Progenitor cell of endocrine pancreas (in vitro differentiated cells): ENCODE measurements around the gene HOXA1. TPM values are rescaled to one million over a fixed set of nuclear protein-coding genes. Genes with fewer than 3 reads are reported as not detected.

Experiments used
- DNase-seq: peaks from one replicate; pipeline ENCODE4 v3.0.0; 2021; ENCODE audit warnings: low spot score; ENCODE audit not compliant: unreplicated experiment
- H3K27ac Mint-ChIP-seq: 2 replicates; pipeline ENCODE4 v1.8.0; 2021; ENCODE audit warnings: mild to moderate bottlenecking, moderate library complexity, mixed read lengths
- H3K27me3 Mint-ChIP-seq: 2 replicates; pipeline ENCODE4 v1.8.0; 2021; ENCODE audit warnings: mixed read lengths
- H3K36me3 Mint-ChIP-seq: 2 replicates; pipeline ENCODE4 v1.8.0; 2022; ENCODE audit warnings: mixed read lengths; ENCODE audit not compliant: insufficient read depth
- H3K4me1 Mint-ChIP-seq: 2 replicates; pipeline ENCODE4 v1.8.0; 2021; ENCODE audit warnings: low read depth, mixed read lengths
- H3K4me3 Mint-ChIP-seq: 2 replicates; pipeline ENCODE4 v1.8.0; 2021; ENCODE audit warnings: low read depth, mild to moderate bottlenecking, moderate library complexity, mixed read lengths
- H3K9me3 Mint-ChIP-seq: 2 replicates; pipeline ENCODE4 v1.8.0; 2021; ENCODE audit warnings: low read depth, mixed read lengths
- CTCF ChIP-seq: fragments of 200-600 bp; sonication (generic); IDR thresholded peaks from one replicate; pipeline ENCODE4 v1.5.0; 2021; ENCODE audit warnings: antibody characterized with exemption, mild to moderate bottlenecking; ENCODE audit not compliant: unreplicated experiment
- total RNA-seq: library from RNA; stranded (reverse); gene quantifications from 2 replicates; pipeline ENCODE4 v1.2.1, GENCODE V29; 2021

The HOXA1 gene
- total RNA-seq, 1 donor from 2014 or later, result 31.2 TPM

GRCh38 chr7:27117887-27118491, 22.2 kb upstream of the HOXA1 start:
- no peak for DNase-seq
- Mint-ChIP-seq H3K4me3 (peak overlapping the region; percentile 97), H3K9me3 (no peaks in the 10 kb centered on the region), H3K4me1 (peaks cover 70% of the 10 kb centered on the region), H3K27me3 (no peaks in the 10 kb centered on the region), H3K27ac (peak overlapping the region; percentile 81), H3K36me3 (peaks cover 14% of the 10 kb centered on the region)
- no peak for TF ChIP-seq CTCF

GRCh38 chr7:27116962-27117886, 21.4 kb upstream of the HOXA1 start:
- Mint-ChIP-seq H3K27ac (peak overlapping the region; percentile 81), H3K9me3 (no peaks in the 10 kb centered on the region), H3K4me1 (peaks cover 64% of the 10 kb centered on the region), H3K4me3 (peak overlapping the region; percentile 97), H3K27me3 (no peaks in the 10 kb centered on the region), H3K36me3 (peaks cover 14% of the 10 kb centered on the region)
- no peak for TF ChIP-seq CTCF
- no peak for DNase-seq

GRCh38 chr7:27116031-27116961, 20.5 kb upstream of the HOXA1 start:
- Mint-ChIP-seq H3K36me3 (peaks cover 15% of the 10 kb centered on the region), H3K4me1 (peaks cover 66% of the 10 kb centered on the region)

GRCh38 chr7:27115221-27116026, 19.6 kb upstream of the HOXA1 start:
- Mint-ChIP-seq H3K36me3 (peaks cover 18% of the 10 kb centered on the region), H3K27me3 (no peaks in the 10 kb centered on the region), H3K4me1 (peaks cover 66% of the 10 kb centered on the region), H3K9me3 (no peaks in the 10 kb centered on the region), H3K27ac (peak overlapping the region; percentile 98), H3K4me3 (peak overlapping the region; percentile 97)
- TF ChIP-seq CTCF, result no peak
- DNase-seq, result peak; percentile 46

More at GRCh38 chr7:27116031-27116961, 20.5 kb upstream of the HOXA1 start:
- Mint-ChIP-seq H3K27me3 (no peaks in the 10 kb centered on the region), H3K4me3 (peak overlapping the region; percentile 97), H3K27ac (peak overlapping the region; percentile 98), H3K9me3 (no peaks in the 10 kb centered on the region)
- TF ChIP-seq CTCF, result no peak
- no peak for DNase-seq
